ENCODE measurements around the gene PCDH7. TPM values are rescaled to one million over a fixed set of nuclear protein-coding genes. Genes with fewer than 3 reads are reported as not detected.

The PCDH7 gene
- total and polyA plus RNA-seq, 4 donors, result 0.75 to 57.6 (median 5.3) TPM

DNA sequence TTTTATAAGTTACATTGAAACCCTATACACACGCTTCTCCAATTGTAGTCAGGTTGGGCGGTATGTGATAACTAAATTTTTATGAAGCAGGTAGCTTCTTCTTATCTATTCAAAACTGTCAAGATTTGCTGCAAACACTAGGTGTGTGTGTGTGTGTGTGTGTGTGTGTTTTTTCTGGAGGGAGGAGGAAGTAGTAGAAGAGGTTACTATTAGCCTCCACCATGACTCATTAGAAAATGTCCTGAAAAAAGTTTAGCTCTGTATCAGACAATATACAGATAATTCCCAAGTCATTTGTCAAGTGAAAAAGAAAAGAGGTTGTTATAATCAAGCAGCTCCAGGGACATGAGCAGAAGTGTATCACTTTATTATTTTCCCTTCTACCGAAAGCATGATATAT lies 33.9 kb downstream of the PCDH7 start:
- Histone ChIP-seq H3K27me3 (ENCODE audit: control insufficient read depth in 3 of 3, insufficient read depth in 3 of 3, low read length in 2 of 3) (no peaks in the 10 kb centered on the region), H3K9ac (ENCODE audit: insufficient read depth in 1 of 2, low read length in 2 of 2) (no peak overlapping the region), H3K4me3 (no peak overlapping the region), H3K9me3 (ENCODE audit: control insufficient read depth in 4 of 4, insufficient read depth in 3 of 4, low read length in 3 of 4) (no peaks in the 10 kb centered on the region), H3K36me3 (ENCODE audit: control insufficient read depth in 4 of 4, insufficient read depth in 4 of 4, low read length in 4 of 4) (peaks cover 0 to 6% (median 2%) of the 10 kb centered on the region in 4 donors), H3K27ac (ENCODE audit: low read depth in 1 of 2, low read length in 1 of 2) (no peak overlapping the region), H3K4me1 (ENCODE audit: control insufficient read depth in 5 of 5, insufficient read depth in 5 of 5, low read length in 5 of 5) (peaks cover 0 to 6% (median 0%) of the 10 kb centered on the region in 5 donors)
- 93 to 95% methylated on average over 3 of the region's 3 CpGs for WGBS, 2 donors
- ATAC-seq (ENCODE audit: insufficient read depth, low FRiP score), result no peak
- TF ChIP-seq CTCF (IDR thresholded peaks at IDR 0.05; ENCODE audit: control extremely low read depth, extremely low read depth), result no peak
- DNase-seq, result no peak

- no peak for TF ChIP-seq CTCF (IDR thresholded peaks at IDR 0.05; ENCODE audit: control extremely low read depth, extremely low read depth)
- no peak overlapping the region for H3K4me3 ChIP-seq
- no peaks in the 10 kb centered on the region for H3K9me3 ChIP-seq (ENCODE audit: control insufficient read depth in 4 of 4, insufficient read depth in 3 of 4, low read length in 3 of 4)
- H3K27ac ChIP-seq (ENCODE audit: low read depth in 1 of 2, low read length in 1 of 2), result no peak overlapping the region
- no peaks in the 10 kb centered on the region for H3K27me3 ChIP-seq (ENCODE audit: control insufficient read depth in 3 of 3, insufficient read depth in 3 of 3, low read length in 2 of 3)
- H3K4me1 ChIP-seq (ENCODE audit: control insufficient read depth in 5 of 5, insufficient read depth in 5 of 5, low read length in 5 of 5), result peaks cover 0 to 9% (median 0%) of the 10 kb centered on the region in 5 donors
- ATAC-seq (ENCODE audit: insufficient read depth, low FRiP score), result no peak
- H3K9ac ChIP-seq (ENCODE audit: insufficient read depth in 1 of 2, low read length in 2 of 2), result no peak overlapping the region
- no peak for DNase-seq
- H3K36me3 ChIP-seq (ENCODE audit: control insufficient read depth in 4 of 4, insufficient read depth in 4 of 4, low read length in 4 of 4), result peaks cover 0 to 6% (median 2%) of the 10 kb centered on the region in 4 donors
Observed at GRCh38 chr4:30755346-30755745, 35.2 kb downstream of the PCDH7 start.

DNA sequence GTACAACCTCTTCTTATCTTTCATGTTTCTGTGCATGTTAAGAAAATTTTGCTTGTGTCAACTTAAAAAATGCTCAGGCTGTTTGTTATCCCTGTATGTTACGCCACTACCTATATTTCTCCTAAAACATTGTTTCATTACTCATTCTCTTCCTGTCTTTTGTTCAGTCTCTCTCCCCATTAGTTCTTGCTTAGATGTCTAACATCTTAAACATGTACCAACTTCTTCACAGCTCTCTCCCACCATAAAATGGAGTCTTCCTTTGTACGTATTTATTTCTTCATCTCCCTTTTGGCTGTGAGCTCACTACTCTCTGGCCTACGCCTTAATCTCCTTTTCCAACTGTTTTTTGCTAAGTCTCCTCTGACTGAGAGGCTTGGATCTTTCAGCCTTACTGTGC lies 36.4 kb downstream of the PCDH7 start:
- H3K36me3 ChIP-seq (ENCODE audit: control insufficient read depth in 4 of 4, insufficient read depth in 4 of 4, low read length in 4 of 4), result peaks cover 0 to 6% (median 2%) of the 10 kb centered on the region in 4 donors
- H3K27ac ChIP-seq (ENCODE audit: low read depth in 1 of 2, low read length in 1 of 2), result no peak overlapping the region
- no peak for ATAC-seq (ENCODE audit: insufficient read depth, low FRiP score)
- no peak for DNase-seq
- 89% methylated on average over 3 of the region's 3 CpGs for WGBS, 2 donors
- H3K9ac ChIP-seq (ENCODE audit: insufficient read depth in 1 of 2, low read length in 2 of 2), result no peak overlapping the region
- no peak overlapping the region for H3K4me3 ChIP-seq
- H3K27me3 ChIP-seq (ENCODE audit: control insufficient read depth in 3 of 3, insufficient read depth in 3 of 3, low read length in 2 of 3), result no peaks in the 10 kb centered on the region
- H3K4me1 ChIP-seq (ENCODE audit: control insufficient read depth in 5 of 5, insufficient read depth in 5 of 5, low read length in 5 of 5), result peaks cover 0 to 9% (median 0%) of the 10 kb centered on the region in 5 donors
- TF ChIP-seq CTCF (IDR thresholded peaks at IDR 0.05; ENCODE audit: control extremely low read depth, extremely low read depth), result no peak
- H3K9me3 ChIP-seq (ENCODE audit: control insufficient read depth in 4 of 4, insufficient read depth in 3 of 4, low read length in 3 of 4), result no peaks in the 10 kb centered on the region

DNA sequence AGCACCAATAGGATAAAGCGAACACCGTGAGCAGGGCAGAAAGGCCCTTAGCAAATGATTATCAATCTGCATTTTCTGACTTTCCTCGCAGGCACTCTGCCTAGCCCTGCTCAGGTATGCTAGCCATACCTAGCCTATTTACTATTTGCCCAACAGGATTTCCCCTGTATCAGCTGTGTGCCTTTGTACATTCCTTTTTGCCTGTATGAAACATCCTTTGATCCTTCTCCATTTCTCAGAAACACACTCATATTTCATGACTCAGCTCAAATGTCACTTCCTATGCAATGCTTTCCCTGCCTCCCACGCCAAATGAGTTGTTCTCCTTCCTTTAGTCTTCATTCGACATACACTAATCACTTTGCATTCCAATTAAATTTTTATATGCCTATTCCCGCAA lies 37.2 kb downstream of the PCDH7 start:
- Histone ChIP-seq H3K27me3 (ENCODE audit: control insufficient read depth in 3 of 3, insufficient read depth in 3 of 3, low read length in 2 of 3) (no peaks in the 10 kb centered on the region), H3K36me3 (ENCODE audit: control insufficient read depth in 4 of 4, insufficient read depth in 4 of 4, low read length in 4 of 4) (peaks cover 0 to 6% (median 2%) of the 10 kb centered on the region in 4 donors), H3K9me3 (ENCODE audit: control insufficient read depth in 4 of 4, insufficient read depth in 3 of 4, low read length in 3 of 4) (no peaks in the 10 kb centered on the region), H3K27ac (ENCODE audit: low read depth in 1 of 2, low read length in 1 of 2) (no peak overlapping the region), H3K4me1 (ENCODE audit: control insufficient read depth in 5 of 5, insufficient read depth in 5 of 5, low read length in 5 of 5) (peaks cover 0 to 9% (median 0%) of the 10 kb centered on the region in 5 donors), H3K9ac (ENCODE audit: insufficient read depth in 1 of 2, low read length in 2 of 2) (no peak overlapping the region), H3K4me3 (no peak overlapping the region)
- no peak for TF ChIP-seq CTCF (IDR thresholded peaks at IDR 0.05; ENCODE audit: control extremely low read depth, extremely low read depth)
- ATAC-seq (ENCODE audit: insufficient read depth, low FRiP score), result no peak
- DNase-seq, result no peak
- 61 to 65% methylated on average over 6 of the region's 6 CpGs for WGBS, 2 donors
